ENCODE results near the gene COX10.

DNA sequence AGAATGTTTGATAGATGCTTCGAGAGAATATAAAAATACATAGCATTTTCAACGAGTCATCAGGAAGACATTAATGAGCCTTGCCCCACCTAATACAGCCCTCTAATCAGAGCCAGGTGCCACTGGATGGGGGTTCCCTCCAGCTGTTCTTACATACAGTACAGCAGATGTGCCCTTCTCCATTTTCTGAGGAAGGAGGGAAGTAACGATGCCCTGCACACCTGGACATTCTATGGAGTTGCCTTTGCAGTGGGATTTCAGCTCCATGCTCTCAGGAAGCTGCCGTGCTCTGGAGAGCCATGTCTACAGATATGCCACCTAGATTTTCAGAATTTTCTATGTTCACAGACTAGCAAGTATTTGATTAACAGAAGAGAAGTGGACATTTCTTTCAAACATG is 131.1 kb downstream of the COX10 start:
- TF ChIP-seq POLR2A (IDR thresholded peaks at IDR 0.05): no peak
- TF ChIP-seq, protein P1, sequence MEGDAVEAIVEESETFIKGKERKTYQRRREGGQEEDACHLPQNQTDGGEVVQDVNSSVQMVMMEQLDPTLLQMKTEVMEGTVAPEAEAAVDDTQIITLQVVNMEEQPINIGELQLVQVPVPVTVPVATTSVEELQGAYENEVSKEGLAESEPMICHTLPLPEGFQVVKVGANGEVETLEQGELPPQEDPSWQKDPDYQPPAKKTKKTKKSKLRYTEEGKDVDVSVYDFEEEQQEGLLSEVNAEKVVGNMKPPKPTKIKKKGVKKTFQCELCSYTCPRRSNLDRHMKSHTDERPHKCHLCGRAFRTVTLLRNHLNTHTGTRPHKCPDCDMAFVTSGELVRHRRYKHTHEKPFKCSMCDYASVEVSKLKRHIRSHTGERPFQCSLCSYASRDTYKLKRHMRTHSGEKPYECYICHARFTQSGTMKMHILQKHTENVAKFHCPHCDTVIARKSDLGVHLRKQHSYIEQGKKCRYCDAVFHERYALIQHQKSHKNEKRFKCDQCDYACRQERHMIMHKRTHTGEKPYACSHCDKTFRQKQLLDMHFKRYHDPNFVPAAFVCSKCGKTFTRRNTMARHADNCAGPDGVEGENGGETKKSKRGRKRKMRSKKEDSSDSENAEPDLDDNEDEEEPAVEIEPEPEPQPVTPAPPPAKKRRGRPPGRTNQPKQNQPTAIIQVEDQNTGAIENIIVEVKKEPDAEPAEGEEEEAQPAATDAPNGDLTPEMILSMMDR (IDR thresholded peaks at IDR 0.05): no peak
- TF ChIP-seq EP300 (IDR thresholded peaks at IDR 0.05): no peak

Data from tibial nerve (tissue), 4 donors.